Measurements from ENCODE around the gene TNFRSF11A. TPM values are rescaled to one million over a fixed set of nuclear protein-coding genes. Genes with fewer than 3 reads are reported as not detected.
A peak's percentile ranks its signal among the peaks of the same experiment; 100 is the strongest.

TNFRSF11A gene
- total RNA-seq, 1 experiment from 2014 or later = 6.3 TPM

- no peaks in the 10 kb centered on the region for H4K20me1 ChIP-seq (ENCODE audit: insufficient read depth)
- peak overlapping the region; percentile 24; the same call in 1 of the 2 replicates for H3K27ac ChIP-seq
- H2AFZ ChIP-seq = peak overlapping the region; percentile 67
- BruUV-seq (replicated peaks) = no TSS peak
- CTCF ChIA-PET = no interaction called here
- H3K4me3 ChIP-seq = no peak overlapping the region
- H3F3A ChIP-seq (ENCODE audit: insufficient read depth, low read depth) = peaks cover 7% of the 10 kb centered on the region
- H3K4me2 ChIP-seq = peak overlapping the region; percentile 50
- intact Hi-C loops (cut with micrococcal nuclease; ENCODE audit: unreplicated experiment) = loop anchor here (5.0 kb wide), 1 partner anchor 73 kb away; the partner anchor contains the start of gene TNFRSF11A
- H3K9me3 ChIP-seq (ENCODE audit: insufficient read depth, low read depth) = no peaks in the 10 kb centered on the region
- H3K9me2 ChIP-seq (ENCODE audit: insufficient read depth) = no peaks in the 10 kb centered on the region
- no peaks in the 10 kb centered on the region for H3K27me3 ChIP-seq (ENCODE audit: insufficient read depth, low read depth)
- peak; percentile 24 to 82 for DNase-seq
- peaks cover 16% of the 10 kb centered on the region for H3K4me1 ChIP-seq (replicated peaks; ENCODE audit: insufficient read depth)
- POLR2A ChIA-PET (ENCODE audit: unreplicated experiment) = no interaction called here
- no peaks in the 10 kb centered on the region for H3K79me2 ChIP-seq (ENCODE audit: low read depth)
- no peaks in the 10 kb centered on the region for H3K36me3 ChIP-seq (ENCODE audit: low read depth)
- TF ChIP-seq CTCF (conservative IDR thresholded peaks at IDR 0.05) (peak; percentile 68), EZH2 (IDR thresholded peaks at IDR 0.05; ENCODE audit: low read depth) (no peak)
These were observed 74.7 kb downstream of the TNFRSF11A start for GRCh38 chr18:62399781-62400308.

DNA sequence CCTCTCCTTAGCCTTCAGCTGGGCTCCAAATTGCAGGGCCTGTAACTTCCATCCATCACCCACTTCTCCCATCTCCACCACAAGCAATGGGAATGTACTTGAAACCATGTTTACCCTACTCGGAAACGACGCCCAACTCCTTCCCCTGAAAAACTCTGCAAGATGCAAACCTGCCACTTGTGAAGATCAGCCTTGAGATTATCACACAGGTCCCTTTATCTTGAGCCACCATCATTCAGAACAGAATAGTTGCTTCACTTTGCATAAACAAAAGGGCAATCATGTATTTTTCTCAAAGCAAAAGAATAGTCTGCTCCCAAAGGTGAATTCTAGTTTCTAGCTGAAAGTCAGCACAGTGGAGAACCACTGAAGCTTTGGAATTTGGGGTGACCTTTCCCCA is 75.8 kb downstream of the TNFRSF11A start:
- CTCF ChIA-PET = no interaction called here
- intact Hi-C loops (cut with micrococcal nuclease; ENCODE audit: unreplicated experiment) = loop anchor here (5.0 kb wide), 1 partner anchor 74 kb away; the partner anchor contains the start of gene TNFRSF11A
- no peak overlapping the region for H3K4me2 ChIP-seq
- H3K4me1 ChIP-seq (replicated peaks; ENCODE audit: insufficient read depth) = peaks cover 16% of the 10 kb centered on the region
- no peaks in the 10 kb centered on the region for H4K20me1 ChIP-seq (ENCODE audit: insufficient read depth)
- no peak for TF ChIP-seq EZH2 (IDR thresholded peaks at IDR 0.05; ENCODE audit: low read depth)
- no peak for TF ChIP-seq CTCF (conservative IDR thresholded peaks at IDR 0.05)
- no peak overlapping the region for H3K4me3 ChIP-seq
- DNase-seq = no peak
- H3K9me2 ChIP-seq (ENCODE audit: insufficient read depth) = no peaks in the 10 kb centered on the region
- no peaks in the 10 kb centered on the region for H3K9me3 ChIP-seq (ENCODE audit: insufficient read depth, low read depth)
- no peak overlapping the region for H2AFZ ChIP-seq
- no peak overlapping the region for H3K27ac ChIP-seq
- no peaks in the 10 kb centered on the region for H3K36me3 ChIP-seq (ENCODE audit: low read depth)
- H3K27me3 ChIP-seq (ENCODE audit: insufficient read depth, low read depth) = no peaks in the 10 kb centered on the region
- peaks cover 7% of the 10 kb centered on the region for H3F3A ChIP-seq (ENCODE audit: insufficient read depth, low read depth)
- no TSS peak for BruUV-seq (replicated peaks)
- POLR2A ChIA-PET (ENCODE audit: unreplicated experiment) = no interaction called here
- no peaks in the 10 kb centered on the region for H3K79me2 ChIP-seq (ENCODE audit: low read depth)

- POLR2A ChIA-PET (ENCODE audit: unreplicated experiment) = no interaction called here
- intact Hi-C loops (cut with micrococcal nuclease; ENCODE audit: unreplicated experiment) = loop anchor here (5.0 kb wide), 1 partner anchor 75 kb away; the partner anchor contains the start of gene TNFRSF11A
These were observed 77.3 kb downstream of the TNFRSF11A start for GRCh38 chr18:62402342-62402948.

More at GRCh38 chr18:62402342-62402948, 77.3 kb downstream of the TNFRSF11A start:
- H3K4me1 ChIP-seq (replicated peaks; ENCODE audit: insufficient read depth) = peaks cover 16% of the 10 kb centered on the region
- no peak overlapping the region for H3K27ac ChIP-seq
- no TSS peak for BruUV-seq (replicated peaks)
- H3K36me3 ChIP-seq (ENCODE audit: low read depth) = no peaks in the 10 kb centered on the region
- H2AFZ ChIP-seq = no peak overlapping the region
- no peak for DNase-seq
- H4K20me1 ChIP-seq (ENCODE audit: insufficient read depth) = no peaks in the 10 kb centered on the region
- no peak overlapping the region for H3K4me2 ChIP-seq
- H3K27me3 ChIP-seq (ENCODE audit: insufficient read depth, low read depth) = no peaks in the 10 kb centered on the region
- H3K79me2 ChIP-seq (ENCODE audit: low read depth) = no peaks in the 10 kb centered on the region
- CTCF ChIA-PET = no interaction called here
- H3F3A ChIP-seq (ENCODE audit: insufficient read depth, low read depth) = peaks cover 7% of the 10 kb centered on the region
- H3K9me2 ChIP-seq (ENCODE audit: insufficient read depth) = no peaks in the 10 kb centered on the region
- H3K9me3 ChIP-seq (ENCODE audit: insufficient read depth, low read depth) = no peaks in the 10 kb centered on the region
- TF ChIP-seq CTCF (conservative IDR thresholded peaks at IDR 0.05) (no peak), EZH2 (IDR thresholded peaks at IDR 0.05; ENCODE audit: low read depth) (no peak)
- no peak overlapping the region for H3K4me3 ChIP-seq
